ENCODE measurements around the gene CFAP46. TPM values are rescaled to one million over a fixed set of nuclear protein-coding genes. Genes with fewer than 3 reads are reported as not detected.
A peak's percentile ranks its signal among the peaks of the same experiment; 100 is the strongest.
"Not testable (repeated sequence)": the region's sequence is repeated elsewhere in the genome, so short reads cannot be mapped to it uniquely, and the experiment has no call there.

CFAP46 gene
- total RNA-seq, 2 donors from 2014 or later, result 0.45 TPM; not detected in 1

DNA sequence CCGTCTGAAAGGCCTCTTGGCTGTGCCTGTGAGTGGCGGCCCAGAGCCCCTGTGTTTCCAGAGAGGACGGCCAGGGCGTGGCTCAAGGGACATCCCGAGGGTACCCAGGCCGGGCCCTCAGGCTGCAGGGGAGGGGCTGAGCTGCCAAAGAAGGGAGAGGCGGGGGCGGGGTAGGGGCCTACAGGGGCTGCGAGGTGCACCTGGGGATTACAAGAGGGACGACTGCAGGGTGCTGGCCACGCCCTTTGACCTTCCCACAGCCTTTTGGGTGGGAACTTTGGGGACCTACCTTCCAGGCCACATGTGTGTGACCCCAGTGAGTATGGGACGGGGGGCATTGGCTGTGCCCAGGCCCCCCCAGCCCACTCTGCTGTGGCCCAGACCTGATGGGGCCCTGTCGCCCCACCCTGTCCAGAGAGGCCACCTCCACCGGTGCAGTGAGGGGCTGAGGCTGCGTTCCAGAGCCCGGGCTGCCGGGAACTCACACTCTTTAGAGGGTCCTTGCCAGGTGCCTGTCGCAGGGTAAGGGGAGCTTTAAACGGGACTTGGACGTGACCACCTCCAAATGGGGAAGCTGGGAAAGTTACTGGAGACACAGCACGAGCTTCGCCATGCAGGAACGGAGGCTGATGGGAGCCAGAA is 137.5 kb downstream of the CFAP46 start:
- no peak overlapping the region for H3K27ac Mint-ChIP-seq
- ATAC-seq, result no peak
- DNase-seq (ENCODE audit: low spot score in 2 of 2), result no peak
- no peaks in the 10 kb centered on the region for H3K9me3 Mint-ChIP-seq
- no peaks in the 10 kb centered on the region for H3K36me3 Mint-ChIP-seq

DNA sequence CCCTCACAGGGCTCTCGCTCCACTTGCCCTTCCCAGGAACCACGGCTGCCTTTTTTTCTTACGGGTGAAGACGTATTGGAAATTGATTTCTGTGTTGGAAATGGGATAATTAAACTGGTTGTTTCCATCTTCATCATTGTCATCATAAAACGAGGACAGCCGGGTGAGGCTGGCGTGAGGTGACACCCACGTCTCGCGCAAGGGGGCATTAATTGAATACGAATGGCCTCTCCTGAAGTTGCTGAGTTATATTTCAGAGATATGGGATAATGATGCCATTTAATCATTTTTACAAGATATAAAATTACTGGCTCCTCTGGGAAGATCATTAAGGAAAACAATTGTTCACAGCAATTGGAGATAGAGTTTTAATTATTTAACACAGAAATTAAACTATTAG is 138.1 kb downstream of the CFAP46 start:
- peak overlapping the region in 1 of 2 donors; percentile 29 for H3K27ac Mint-ChIP-seq
- no peaks in the 10 kb centered on the region for H3K36me3 Mint-ChIP-seq
- DNase-seq (ENCODE audit: low spot score in 2 of 2) (no peak), ATAC-seq (no peak)
- no peaks in the 10 kb centered on the region for H3K9me3 Mint-ChIP-seq

DNA sequence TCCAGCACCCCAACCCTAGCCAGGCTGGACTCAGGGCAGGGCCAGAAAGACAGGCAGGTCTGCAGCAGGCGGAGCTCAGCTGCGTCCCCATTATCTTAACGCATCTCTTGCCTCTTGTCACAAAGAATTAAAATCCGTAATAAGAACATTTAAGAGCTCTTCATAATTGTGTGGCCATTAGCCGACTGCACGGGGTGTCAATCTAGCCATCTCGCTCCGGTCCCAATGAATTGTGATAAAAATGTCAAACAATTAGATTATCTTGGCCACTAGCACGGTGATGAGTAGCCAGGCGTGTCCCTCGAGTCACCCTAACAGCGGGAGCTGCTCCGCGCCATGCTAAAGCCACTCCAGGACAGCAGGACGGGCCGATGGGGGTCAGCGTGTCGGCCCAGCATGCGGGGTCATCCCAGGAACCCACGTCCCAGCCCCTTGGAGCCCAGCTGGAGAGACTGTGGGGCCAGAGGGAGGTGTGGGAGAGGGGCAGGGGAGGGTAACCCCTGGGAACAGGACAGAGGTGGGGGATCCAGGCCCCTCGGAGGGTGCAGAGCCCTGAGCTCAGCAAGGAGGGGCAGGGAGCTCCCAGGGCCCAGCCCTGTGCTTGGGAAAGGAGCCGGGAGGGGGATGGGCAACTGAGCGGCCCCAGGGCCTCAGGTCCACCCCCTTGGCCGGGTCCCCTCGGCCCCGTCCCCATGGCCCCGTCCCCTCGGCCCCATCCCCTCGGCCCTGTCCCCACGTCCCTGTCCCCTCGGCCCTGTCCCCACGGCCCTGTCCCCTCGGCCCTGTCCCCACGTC is 138.8 kb downstream of the CFAP46 start:
- ATAC-seq, result no peak
- Mint-ChIP-seq H3K36me3 (no peaks in the 10 kb centered on the region), H3K9me3 (no peaks in the 10 kb centered on the region), H3K27ac (no peak overlapping the region)
- DNase-seq (ENCODE audit: low spot score in 2 of 2), result no peak

DNA sequence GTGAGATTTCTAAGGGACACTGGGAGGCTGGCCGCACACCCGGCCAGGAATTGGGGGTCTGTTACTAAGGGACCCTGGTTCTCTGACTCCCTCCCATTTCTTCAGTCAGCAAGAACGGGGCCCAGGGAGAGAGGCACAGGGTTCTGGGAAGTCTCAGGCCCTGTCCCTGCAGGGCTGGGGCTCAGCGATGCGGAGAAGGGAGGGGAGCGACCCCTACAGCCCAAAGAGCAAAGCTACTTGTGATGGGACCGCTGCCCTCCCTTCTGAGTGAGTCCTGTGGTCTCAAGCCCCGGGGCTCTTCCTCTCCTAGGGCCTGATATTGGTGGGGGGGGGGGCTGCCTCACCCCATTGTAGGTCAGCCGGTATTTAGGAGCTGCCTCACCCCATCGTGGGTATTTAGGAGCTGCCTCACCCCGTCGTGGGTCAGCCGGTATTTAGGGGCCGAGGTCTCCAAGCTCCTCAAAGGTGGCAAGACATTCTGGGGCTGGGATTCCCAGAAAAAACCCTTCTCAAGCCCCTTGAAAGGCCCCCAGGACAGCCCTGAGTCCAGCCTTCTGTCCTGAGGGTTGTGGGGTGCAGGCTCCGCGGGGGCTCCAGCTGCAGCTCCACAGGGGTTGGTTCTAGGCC is 139.6 kb downstream of the CFAP46 start:
- no peak overlapping the region for H3K27ac Mint-ChIP-seq
- H3K36me3 Mint-ChIP-seq, result no peaks in the 10 kb centered on the region
- ATAC-seq (no peak), DNase-seq (ENCODE audit: low spot score in 2 of 2) (no peak)
- no peaks in the 10 kb centered on the region for H3K9me3 Mint-ChIP-seq

DNA sequence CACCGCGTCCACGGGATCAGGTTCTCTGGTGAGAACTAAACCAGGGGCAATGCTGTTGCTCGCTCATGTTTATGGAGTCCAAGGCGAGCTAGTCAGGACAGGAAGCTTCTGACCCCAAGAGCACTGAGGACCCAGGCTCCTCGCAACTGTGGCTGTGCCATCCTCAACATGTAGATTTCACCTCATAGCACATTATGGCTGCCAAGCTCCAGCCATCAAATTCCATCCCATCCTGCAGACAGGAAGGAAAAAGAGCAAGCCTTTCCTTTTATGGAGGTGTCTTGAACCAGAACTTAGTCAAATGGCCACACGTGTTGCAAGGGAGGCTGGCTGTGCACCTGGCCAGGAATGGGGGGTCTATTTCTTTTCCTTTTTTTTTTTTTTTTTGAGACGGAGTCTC is 140.3 kb downstream of the CFAP46 start:
- no peak for ATAC-seq
- Mint-ChIP-seq H3K9me3 (no peaks in the 10 kb centered on the region), H3K27ac (no peak overlapping the region), H3K36me3 (no peaks in the 10 kb centered on the region)
- DNase-seq (ENCODE audit: low spot score in 2 of 2), result no peak

DNA sequence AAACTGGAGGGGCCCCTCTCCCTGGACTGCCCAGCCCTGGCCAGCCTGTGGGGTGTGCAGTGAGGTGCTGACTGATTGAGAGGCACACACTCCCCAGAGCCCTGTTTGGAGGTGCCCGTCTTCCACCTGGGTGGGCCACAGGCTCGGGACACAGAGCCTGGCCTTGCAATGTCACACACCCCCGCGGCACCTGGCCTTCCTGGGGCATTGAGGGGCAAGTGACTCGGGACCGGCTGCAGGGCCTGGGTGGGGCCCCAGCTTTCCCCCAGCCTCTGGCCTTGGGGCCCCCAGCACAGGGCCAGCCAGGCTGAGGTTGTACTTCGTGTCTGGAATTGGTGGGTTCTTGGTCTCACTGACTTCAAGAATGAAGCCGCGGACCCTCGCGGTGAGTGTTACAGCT is 142.5 kb downstream of the CFAP46 start:
- Mint-ChIP-seq H3K27ac (no peak overlapping the region), H3K36me3 (no peaks in the 10 kb centered on the region), H3K9me3 (no peaks in the 10 kb centered on the region)
- ATAC-seq, result no peak
- DNase-seq (ENCODE audit: low spot score in 2 of 2), result no peak

DNA sequence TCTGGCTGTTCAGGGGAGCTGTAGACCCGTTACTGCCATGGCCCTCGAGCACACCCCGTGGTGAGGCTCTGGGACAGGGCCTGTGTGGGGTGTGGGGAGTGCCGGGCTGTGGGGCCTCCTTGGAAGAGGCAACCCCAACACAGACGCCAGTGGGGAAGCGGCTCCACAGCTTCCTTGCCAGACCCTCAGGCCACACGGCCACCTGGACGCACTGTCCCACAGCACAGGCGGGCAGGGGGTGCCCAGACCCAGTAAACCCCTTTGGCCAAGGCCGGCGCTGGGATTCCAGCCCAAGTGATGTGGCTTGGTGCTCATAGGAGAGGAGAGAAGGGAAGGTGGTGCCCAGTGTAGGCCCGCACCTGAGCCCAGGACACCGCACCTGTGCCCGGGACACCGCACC is 143.5 kb downstream of the CFAP46 start:
- no peak overlapping the region for H3K27ac Mint-ChIP-seq
- no peaks in the 10 kb centered on the region for H3K9me3 Mint-ChIP-seq

DNA sequence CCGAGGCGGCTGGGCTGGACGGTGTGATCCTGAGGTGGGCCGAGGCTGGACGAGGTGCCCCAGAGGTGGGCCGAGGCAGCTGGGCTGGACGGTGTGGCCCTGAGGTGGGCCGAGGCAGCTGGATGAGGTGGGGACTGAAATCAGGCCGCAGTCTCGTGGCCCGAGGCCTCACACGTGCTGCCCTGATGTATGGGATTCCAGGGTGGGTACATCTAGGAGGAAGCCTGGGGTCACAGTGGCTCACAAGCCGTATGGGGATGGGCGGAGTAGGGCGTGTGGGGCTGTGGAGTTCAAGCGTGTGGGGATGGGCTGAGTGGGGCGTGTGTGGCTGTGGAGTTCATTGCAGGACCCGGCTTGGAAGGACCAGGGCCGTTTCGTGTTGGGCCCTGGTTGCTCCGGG is 144.0 kb downstream of the CFAP46 start:
- no peak for DNase-seq (ENCODE audit: low spot score in 2 of 2)
- H3K9me3 Mint-ChIP-seq, result no peaks in the 10 kb centered on the region
- no peaks in the 10 kb centered on the region for H3K36me3 Mint-ChIP-seq
- H3K27ac Mint-ChIP-seq, result no peak overlapping the region
- no peak for ATAC-seq

More for the DNA sequence above, 143.5 kb downstream of the CFAP46 start:
- H3K36me3 Mint-ChIP-seq, result no peaks in the 10 kb centered on the region
- ATAC-seq (no peak), DNase-seq (ENCODE audit: low spot score in 2 of 2) (no peak)

DNA sequence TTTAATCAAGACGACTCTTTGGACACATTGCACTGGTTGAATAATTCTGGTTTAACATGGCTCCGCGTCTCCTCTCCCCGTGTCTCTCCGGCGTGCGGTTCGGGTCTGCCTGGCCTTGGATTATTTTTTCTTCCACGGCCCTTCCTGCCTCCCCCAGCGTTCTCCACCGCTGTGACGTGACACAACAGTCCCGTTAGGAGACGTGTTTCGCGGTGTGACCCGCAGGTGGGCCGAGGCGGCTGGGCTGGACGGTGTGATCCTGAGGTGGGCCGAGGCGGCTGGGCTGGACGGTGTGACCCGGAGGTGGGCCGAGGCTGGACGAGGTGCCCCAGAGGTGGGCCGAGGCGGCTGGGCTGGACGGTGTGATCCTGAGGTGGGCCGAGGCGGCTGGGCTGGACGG is 144.4 kb downstream of the CFAP46 start:
- H3K36me3 Mint-ChIP-seq; ATAC-seq; DNase-seq (ENCODE audit: low spot score in 2 of 2); H3K27ac Mint-ChIP-seq; H3K9me3 Mint-ChIP-seq: not testable (repeated sequence)

DNA sequence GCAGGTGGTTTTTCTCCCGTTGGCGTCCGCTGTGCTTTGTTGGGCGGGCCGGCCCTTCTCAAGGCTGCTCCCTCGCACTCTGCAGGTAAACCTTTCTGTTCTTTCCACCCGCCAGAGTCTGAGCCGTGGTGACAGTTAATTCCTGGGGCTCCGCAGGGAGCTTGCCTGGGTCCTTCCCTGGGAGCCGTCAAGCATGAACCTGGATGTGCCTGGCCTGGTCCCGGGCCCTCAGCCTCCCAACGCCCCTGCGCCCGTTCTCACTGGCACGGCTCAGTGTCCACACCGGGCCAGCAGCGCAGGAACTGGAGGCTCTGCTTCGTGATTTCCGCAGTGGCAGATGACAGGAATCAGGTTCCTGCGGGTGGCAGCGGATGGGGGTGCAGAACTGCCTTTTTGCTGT is 145.5 kb downstream of the CFAP46 start:
- no peaks in the 10 kb centered on the region for H3K9me3 Mint-ChIP-seq
- no peak overlapping the region for H3K27ac Mint-ChIP-seq
- DNase-seq (ENCODE audit: low spot score in 2 of 2) (no peak), ATAC-seq (no peak)
- no peaks in the 10 kb centered on the region for H3K36me3 Mint-ChIP-seq

DNA sequence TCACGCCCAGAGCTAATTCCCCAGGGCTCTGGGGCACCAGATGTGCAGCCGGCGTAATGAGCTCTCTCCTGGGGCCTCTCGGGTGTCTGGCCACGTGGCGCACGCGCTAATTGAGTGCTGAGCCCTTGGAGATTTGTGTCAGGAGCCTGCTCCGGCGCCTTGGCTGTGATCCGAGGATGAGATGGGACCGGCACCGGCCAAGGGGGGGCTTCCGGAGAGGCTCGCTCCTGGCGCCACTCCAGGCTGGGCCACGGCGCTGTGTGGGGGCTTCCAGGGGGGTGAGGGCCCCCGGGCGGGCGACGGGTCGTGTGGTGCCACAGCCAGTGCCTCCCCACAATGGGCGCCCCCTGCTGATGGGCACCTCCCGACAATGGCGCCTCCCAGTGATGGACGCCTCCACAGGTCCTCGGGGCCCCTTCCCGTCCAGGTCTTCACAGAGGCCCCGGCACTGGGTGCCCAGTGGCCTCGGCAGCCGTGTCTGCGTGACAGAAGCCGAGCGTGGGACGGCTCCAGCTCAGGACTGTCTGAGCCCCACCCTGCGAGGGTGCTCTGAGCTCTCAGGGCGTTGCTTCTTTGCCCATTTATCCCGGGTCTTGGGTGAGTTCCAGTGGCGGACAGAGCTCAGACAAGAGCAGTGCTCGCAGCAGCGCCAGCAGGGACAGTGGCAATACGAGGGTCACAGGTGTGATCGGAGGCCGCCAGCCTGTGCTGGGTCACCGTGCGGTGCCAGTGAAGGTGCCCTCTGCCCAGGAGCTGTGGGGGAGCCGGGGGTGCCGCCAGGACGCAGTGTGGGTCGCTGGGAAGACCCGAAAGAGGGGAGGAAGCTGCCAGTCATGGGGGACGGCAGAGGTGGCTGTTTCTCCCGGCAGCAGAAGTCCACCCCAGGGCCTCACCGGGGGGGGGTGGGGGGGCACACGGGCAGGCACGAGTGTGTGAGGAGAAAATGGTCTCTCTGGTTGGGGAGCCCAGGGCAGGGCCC is 148.2 kb downstream of the CFAP46 start:
- Mint-ChIP-seq H3K36me3 (no peaks in the 10 kb centered on the region), H3K27ac (no peak overlapping the region), H3K9me3 (no peaks in the 10 kb centered on the region)
- ATAC-seq (no peak), DNase-seq (ENCODE audit: low spot score in 2 of 2) (no peak)

DNA sequence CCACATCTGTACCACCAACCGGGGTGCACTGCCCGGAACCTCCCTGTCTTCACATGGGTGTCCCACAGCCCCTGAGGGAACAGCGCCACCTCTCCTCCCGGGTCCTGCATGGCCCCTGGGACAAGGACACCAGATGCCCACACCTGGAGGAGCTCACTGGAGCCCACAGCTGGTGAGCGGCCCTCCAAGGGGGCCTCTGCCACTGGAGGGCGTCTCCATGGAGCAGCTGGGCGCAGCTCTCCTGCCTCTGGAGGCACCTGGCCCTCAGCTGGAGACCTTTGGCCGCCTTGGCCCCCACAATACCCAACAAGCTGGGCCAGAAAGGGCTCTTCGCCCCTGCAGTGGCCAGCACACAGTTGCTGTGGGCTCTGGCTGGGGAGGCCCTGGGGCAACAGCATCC is 149.2 kb downstream of the CFAP46 start:
- no peak for DNase-seq (ENCODE audit: low spot score in 2 of 2)
- H3K36me3 Mint-ChIP-seq, result no peaks in the 10 kb centered on the region
- H3K9me3 Mint-ChIP-seq, result no peaks in the 10 kb centered on the region
- ATAC-seq, result no peak
- H3K27ac Mint-ChIP-seq, result no peak overlapping the region

DNA sequence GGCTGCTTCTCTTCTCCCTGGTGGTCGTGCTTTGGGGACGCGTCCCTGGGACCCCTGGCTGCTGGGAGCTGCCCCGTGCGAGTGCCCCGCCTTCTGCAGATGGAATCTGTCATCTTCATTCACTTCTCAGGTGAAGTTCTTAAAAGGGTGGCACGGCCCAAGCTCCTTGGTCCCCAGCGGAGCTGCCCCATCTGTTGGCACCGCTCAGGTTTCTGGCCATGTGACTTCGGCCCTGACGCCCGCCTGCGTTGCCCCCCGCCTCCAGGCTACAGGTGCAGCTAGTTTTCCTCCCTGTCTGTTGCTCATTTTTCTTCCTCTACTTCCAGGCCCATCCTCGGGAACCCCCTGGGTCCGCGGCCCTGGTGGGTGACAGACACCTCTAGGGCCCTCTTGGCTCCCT is 149.6 kb downstream of the CFAP46 start:
- no peak for ATAC-seq
- no peak for DNase-seq (ENCODE audit: low spot score in 2 of 2)
- Mint-ChIP-seq H3K36me3 (no peaks in the 10 kb centered on the region), H3K27ac (no peak overlapping the region), H3K9me3 (no peaks in the 10 kb centered on the region)

DNA sequence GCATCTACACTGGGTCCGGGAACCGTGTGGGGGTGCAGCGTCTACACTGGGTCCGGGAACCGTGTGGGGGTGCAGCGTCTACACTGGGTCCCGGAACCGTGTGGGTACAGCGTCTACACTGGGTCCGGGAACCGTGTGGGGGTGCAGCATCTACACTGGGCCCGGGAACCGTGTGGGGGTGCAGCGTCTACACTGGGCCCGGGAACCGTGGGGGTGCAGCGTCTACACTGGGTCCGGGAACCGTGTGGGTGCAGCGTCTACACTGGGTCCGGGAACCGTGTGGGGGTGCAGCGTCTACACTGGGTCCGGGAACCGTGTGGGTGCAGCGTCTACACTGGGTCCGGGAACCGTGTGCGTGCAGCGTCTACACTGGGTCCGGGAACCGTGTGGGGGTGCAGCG is 150.3 kb downstream of the CFAP46 start:
- not testable (repeated sequence) for ATAC-seq; H3K27ac Mint-ChIP-seq; H3K36me3 Mint-ChIP-seq; H3K9me3 Mint-ChIP-seq; DNase-seq (ENCODE audit: low spot score in 2 of 2)

DNA sequence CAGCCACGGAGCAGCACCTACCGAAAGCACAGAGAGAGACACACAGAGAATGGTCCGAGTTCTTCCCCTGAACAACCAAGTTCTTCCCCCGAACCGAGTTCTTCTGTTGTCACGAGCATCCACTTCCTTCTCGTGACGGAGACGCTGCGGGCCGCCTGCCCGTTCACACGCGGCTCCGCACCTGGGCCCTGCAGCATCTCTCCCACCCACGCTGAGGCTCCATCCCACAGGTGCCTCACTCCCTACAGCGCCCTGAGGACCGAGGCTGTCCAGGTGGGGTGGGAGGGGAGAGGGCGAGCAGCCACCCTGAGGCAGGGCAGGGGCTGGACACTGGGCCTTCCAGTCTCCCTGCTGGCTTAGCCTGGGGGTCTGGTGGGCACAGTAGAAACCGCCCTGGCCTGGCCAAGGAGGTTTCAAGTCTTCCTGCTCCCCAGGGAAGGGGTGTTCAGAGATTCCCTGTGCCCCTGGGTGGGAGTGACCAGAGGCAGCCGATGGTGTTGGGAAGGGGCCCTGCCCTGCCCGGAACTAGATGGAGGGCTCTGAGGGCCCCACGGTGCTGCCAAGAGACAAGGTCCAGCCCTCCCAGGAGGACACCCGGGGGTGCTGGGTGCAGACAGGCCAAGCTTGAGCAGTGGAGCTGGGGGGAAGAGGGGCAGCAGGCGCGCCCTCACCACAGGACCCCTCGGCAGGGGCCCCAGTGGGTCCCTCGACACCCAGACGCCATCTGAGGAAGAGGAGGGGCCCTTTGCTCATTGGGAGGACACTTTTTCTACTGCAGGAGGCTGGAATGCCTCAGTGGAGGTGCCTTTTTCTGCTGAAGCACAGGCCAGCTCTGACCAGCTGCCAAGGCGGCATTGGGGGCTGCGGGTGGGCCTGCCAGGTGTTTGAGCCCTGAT is 151.2 kb downstream of the CFAP46 start:
- H3K27ac Mint-ChIP-seq, result no peak overlapping the region
- no peaks in the 10 kb centered on the region for H3K36me3 Mint-ChIP-seq
- no peaks in the 10 kb centered on the region for H3K9me3 Mint-ChIP-seq
- DNase-seq (ENCODE audit: low spot score in 2 of 2), result no peak
- ATAC-seq, result no peak

DNA sequence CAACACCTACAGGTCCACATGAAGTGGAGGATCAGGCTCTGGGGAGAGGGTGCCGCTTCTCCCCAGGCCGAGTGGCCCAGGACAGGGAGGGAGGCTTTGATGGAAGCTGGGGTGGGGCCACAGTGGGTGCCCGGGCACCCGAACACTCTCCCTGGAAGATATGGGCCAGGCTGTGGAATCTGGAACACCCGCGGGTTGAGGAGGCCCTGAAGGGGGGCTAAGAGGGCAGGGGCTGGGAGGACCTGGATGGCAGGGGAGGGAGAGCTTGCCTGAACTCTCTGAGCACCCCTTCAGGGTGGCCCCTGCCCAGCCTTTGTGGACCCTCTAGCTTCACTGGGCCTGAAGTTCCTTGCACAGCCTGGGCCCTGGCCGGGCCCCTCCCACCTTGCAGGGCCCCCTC is 151.9 kb downstream of the CFAP46 start:
- ATAC-seq (peak in 1 of 2 donors; percentile 13), DNase-seq (ENCODE audit: low spot score in 2 of 2) (no peak)
- H3K27ac Mint-ChIP-seq, result no peak overlapping the region
- no peaks in the 10 kb centered on the region for H3K9me3 Mint-ChIP-seq
- H3K36me3 Mint-ChIP-seq, result no peaks in the 10 kb centered on the region
